Heart left ventricle (tissue), 13 donors: ENCODE data around the gene ARPC5L.

Source experiments
- POLR2A ChIP-seq, 2 donors: fragments of 450-650 bp; IDR thresholded peaks; one replicate each; pipeline ENCODE4 v1.6.1; 2017; ENCODE audit warnings: antibody characterized with exemption in 2 of 2, mild to moderate bottlenecking in 2 of 2, moderate library complexity in 2 of 2
- TF ChIP-seq, protein P1 (sequence below), 12 donors: fragments of 200-600 bp; sonication (generic) in 4 of 12; IDR thresholded peaks; one replicate each; pipeline versions ENCODE4 v1.5.0 to v1.8.0; 2018 to 2022; ENCODE audit warnings: antibody characterized with exemption in 12 of 12, mild to moderate bottlenecking in 5 of 12
- donor health status: ischemic (EF 13 %, LVEDD 7.1; RV severe dilation, severe dysfunction).
- donor health status: DM: no; HTN: yes; CAD: no.
- donor health status: DM: no; HTN: no; CAD: no.
- donor health status: ischemic (EF 25% LVEDD 6.9; RV normal size, moderate dysfunction).
- donor health status: ischemic (EF 25% LVEDD 5.7; RV mildly dilated, moderate dysfunction).
- donor health status: ischemic (EF 35%, LVEDD 5.7; RV mildly dilated, moderate dysfunction).
- donor health status: nonischemic (EF 11% LVEDD 7.7; RV severe dilation, severe dysfunction).
- donor health status: DM: yes; HTN: yes; CAD: no.
- donor health status: PGD.
- donor health status: ischemic (EF 29% LVEDD 5.4; RV normal size, mild dysfunction).
- donor health status: nonischemic (EF 23%, LVEDD 6.1; RV moderate dilation, normal function).

DNA sequence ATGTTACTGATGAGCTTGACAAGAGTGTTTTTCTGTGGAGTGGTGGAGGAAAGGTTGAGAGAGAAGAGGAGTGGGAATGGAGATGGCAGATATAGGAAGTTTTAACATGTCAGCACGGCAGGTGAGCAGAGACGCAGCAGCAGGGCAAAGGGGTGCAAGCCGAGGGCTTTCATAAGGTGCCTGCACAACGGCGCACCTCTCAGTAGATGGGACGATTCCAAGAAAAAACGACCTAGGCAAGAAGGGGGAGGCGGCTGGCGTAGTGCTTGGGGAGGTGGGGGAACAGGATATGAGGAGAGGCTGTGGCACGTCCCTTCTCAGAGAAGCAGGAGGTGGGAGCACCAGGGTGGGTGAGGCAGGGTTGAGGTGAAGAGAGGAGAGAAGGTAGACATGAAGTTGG lies 24.5 kb downstream of the ARPC5L start:
- no peak for TF ChIP-seq POLR2A (IDR thresholded peaks at IDR 0.05)
- TF ChIP-seq, protein P1, sequence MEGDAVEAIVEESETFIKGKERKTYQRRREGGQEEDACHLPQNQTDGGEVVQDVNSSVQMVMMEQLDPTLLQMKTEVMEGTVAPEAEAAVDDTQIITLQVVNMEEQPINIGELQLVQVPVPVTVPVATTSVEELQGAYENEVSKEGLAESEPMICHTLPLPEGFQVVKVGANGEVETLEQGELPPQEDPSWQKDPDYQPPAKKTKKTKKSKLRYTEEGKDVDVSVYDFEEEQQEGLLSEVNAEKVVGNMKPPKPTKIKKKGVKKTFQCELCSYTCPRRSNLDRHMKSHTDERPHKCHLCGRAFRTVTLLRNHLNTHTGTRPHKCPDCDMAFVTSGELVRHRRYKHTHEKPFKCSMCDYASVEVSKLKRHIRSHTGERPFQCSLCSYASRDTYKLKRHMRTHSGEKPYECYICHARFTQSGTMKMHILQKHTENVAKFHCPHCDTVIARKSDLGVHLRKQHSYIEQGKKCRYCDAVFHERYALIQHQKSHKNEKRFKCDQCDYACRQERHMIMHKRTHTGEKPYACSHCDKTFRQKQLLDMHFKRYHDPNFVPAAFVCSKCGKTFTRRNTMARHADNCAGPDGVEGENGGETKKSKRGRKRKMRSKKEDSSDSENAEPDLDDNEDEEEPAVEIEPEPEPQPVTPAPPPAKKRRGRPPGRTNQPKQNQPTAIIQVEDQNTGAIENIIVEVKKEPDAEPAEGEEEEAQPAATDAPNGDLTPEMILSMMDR (IDR thresholded peaks at IDR 0.05) = no peak
